GM12874 (cell line): Measurements from ENCODE around the gene DYNC1H1.

Experiments used
- TF ChIP-seq, protein P1 (sequence below): IDR thresholded peaks from 2 replicates; pipeline ENCODE4 v1.5.1; 2011; ENCODE audit warnings: low read depth, mild to moderate bottlenecking, control low read depth, low read length, moderate library complexity; ENCODE audit not compliant: insufficient read depth

DYNC1H1 gene

DNA sequence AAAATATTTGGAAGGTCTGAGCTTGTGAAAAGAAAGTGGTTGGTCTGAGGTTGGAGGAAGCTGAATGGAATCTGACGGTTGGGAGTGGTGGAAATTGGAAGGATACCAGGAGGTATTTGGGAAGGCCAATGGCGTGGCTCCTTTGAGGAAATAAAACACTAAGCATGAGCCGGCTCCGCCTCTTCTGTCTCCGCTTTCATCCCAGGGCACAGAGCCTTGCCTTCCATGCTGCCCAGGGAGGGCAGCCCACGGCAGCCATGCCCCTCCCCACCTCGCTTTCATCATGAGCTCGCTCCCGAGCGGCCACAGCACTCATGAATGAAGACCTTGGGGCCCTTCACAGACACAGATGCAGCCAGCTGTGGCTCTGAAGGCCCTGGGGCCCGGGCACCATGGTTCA, 86.3 kb downstream of the DYNC1H1 start:
- TF ChIP-seq, protein P1, sequence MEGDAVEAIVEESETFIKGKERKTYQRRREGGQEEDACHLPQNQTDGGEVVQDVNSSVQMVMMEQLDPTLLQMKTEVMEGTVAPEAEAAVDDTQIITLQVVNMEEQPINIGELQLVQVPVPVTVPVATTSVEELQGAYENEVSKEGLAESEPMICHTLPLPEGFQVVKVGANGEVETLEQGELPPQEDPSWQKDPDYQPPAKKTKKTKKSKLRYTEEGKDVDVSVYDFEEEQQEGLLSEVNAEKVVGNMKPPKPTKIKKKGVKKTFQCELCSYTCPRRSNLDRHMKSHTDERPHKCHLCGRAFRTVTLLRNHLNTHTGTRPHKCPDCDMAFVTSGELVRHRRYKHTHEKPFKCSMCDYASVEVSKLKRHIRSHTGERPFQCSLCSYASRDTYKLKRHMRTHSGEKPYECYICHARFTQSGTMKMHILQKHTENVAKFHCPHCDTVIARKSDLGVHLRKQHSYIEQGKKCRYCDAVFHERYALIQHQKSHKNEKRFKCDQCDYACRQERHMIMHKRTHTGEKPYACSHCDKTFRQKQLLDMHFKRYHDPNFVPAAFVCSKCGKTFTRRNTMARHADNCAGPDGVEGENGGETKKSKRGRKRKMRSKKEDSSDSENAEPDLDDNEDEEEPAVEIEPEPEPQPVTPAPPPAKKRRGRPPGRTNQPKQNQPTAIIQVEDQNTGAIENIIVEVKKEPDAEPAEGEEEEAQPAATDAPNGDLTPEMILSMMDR, result no peak

DNA sequence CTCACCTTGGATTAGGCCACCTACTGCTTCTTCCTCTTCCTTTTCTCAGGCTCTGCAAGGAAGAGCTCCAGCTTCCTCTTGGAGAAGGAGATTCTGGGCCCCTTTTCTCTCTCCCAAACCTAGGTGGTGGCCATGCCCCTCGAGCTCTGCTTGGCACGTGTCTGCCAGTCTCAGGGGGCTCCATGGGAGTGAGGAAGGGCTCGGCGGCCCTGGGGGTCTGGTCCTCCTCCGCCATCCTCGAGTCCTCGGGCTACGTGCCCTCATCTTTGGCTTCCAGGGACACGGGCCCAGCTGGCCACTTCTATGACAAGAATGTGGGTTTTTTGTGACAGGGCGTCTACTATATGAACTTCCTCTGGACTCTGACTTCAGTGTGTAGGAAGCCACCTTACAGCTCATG, 88.1 kb downstream of the DYNC1H1 start:
- TF ChIP-seq, protein P1, result no peak

DNA sequence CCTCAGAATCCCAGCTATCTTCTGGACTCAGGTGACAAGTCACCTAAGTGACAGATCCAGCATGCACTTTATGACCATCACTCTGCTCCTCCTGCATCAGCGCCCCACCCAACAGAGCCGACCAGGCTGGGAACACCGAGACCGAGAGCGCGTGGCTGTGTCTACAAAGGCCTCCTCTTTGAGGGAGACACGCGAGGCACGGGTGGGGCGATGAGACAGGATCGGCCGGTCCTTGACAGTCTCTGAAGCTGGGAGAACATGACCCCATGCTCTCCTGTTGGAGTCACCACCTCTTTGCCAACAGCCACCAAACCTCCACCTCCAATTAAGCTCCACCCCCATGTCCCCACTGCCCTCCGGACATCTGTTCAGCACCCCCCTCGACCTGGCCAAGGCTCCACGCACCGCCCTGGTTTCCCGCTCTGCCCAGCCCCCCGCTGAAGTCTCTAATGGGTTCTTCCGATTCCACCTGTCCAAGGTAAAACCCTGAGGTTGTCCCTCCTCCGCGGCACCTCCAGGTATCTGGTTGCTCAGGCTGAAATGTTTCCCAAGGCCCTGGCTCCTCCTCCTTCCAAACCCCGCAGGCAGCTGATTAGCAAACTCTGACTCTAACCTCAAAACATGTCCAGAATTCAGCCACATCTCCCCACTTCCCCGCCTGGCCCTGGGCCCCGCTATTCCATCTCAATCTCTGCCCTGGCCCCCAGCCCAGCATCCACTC, 91.0 kb downstream of the DYNC1H1 start:
- TF ChIP-seq, protein P1, result no peak

DNA sequence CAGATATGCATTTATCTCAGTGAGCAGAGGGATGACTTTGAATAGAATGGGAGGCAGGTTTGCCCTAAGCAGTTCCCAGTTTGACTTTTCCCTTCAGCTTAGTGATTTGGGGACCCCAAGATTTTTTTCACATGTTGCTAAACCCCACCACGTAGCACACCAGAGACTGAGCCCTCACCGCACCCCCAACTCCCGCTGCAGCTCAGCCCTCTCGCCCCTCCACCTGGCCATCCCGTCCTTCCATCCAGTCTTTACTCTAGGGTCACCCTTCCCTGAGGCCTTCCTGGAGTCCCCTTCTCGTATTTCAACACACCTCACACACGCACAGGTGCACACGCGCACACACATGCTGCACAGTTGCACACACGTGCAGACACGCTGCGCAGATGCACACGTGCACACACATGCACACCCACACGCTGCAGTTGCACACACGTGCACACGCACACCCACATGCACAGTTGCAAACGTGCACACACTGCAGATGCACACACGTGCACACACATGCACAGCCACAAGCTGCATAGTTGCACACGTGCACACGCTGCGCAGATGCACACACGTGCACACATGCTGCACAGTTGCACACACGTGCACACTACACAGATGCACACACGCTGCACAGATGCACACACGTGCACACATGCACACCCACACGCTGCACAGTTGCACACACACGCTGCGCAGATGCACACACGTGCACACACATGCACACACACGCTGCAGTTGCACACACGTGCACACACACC, 92.5 kb downstream of the DYNC1H1 start:
- TF ChIP-seq, protein P1, result no peak

DNA sequence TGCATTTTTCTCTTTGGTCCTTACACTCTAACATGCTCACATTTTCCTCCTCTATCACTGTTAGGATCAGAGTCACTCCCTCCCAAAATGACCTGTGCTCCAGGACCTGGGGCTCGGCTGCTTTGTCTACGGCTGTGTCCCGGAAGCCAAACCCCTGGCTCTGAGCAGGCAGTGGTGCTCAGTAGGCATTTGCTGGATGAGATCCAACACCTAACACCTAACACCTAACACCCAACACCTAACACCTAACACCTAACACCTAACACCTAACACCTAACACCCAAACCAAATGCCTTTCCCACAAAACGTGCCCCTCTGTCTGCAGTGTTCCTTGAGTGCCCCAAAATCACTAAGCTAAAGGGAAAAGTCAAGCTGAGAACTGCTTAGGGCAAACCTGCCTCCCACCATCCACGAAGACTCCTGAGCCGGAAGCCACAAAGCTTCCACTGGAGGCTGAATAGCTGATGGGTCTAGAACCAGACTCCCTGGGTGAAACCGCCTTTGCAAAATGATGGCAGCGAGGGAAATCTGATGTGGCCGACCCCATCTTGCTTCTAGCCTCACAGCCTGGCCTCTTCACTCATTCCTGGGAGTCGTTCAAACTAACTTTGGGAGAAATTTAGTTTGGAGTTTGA, 93.2 kb downstream of the DYNC1H1 start:
- TF ChIP-seq, protein P1, result no peak

DNA sequence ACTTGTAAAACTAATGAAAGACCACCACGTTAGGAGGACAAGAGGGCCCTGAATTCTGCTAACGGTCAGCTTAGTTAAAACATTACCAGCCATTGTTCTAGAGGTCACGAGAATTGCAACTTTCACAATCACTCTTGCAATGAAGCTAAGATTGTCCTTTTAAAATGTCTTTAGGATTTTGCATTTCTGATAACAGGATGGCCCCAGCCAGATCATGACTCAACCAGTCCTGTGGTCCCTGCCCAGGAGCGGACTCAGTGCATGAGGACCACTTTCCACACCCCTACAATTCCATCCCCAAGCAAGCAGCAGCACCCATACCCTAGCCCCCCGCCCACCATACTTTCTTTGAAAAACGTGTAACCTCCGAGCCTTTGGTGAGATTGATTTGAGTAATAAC, 93.8 kb downstream of the DYNC1H1 start:
- TF ChIP-seq, protein P1, result no peak

DNA sequence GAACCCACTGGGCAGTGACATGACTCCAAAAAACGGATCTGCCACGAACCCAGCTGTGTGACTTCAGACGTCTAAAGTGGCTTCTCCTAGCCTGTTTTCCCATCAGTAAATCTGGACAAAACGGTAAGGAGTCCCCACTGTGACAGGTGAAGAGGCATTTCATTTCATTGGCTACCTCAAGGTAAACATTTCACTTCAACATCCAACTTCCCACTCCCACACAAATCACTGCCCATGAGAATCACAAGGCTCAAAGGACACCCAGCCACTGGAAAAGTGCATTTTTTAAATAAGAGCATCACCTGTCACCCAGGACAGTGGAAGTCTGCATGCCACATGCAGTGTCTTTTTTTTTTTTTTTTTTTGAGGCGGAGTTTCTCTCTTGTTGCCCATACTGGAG, 94.6 kb downstream of the DYNC1H1 start:
- TF ChIP-seq, protein P1, result no peak
